IMR-90 (cell line): ENCODE results near the gene NUCB1. TPM values are rescaled to one million over a fixed set of nuclear protein-coding genes. Genes with fewer than 3 reads are reported as not detected.

ENCODE experiments used
- ATAC-seq: fragments of 200-7000 bp; cut with Tn5 transposase; 2 replicates; pipeline ENCODE4 v1.9.1; 2020; ENCODE audit warnings: low read depth, mild to moderate bottlenecking, moderate library complexity
- BruUV-seq: library from RNA; stranded (reverse); fragments of 400-500 nt; replicated peaks from 2 replicates; lab custom pipeline; 2021; lab: Mats Ljungman, UMichigan
- CTCF ChIA-PET: fragments of 300-600 bp; formaldehyde crosslinking; extraction: SDS; loops from one replicate; lab custom pipeline; 2021; ENCODE audit warnings: antibody characterized with exemption; lab: Yijun Ruan, JAX
- POLR2A ChIA-PET: fragments of 300-600 bp; sonication (Branson Sonifier 250); formaldehyde crosslinking; loops from one replicate; lab custom pipeline; 2022; ENCODE audit warnings: antibody characterized with exemption; ENCODE audit not compliant: unreplicated experiment; lab: Charles Lee
- DNase-seq: peaks from one replicate; pipeline ENCODE4 v3.0.0; 2013
- H2AFZ ChIP-seq: replicated peaks from 2 replicates; pipeline ENCODE3; 2013; ENCODE audit warnings: low read length, mild to moderate bottlenecking; ENCODE audit not compliant: poor library complexity
- H2AK5ac ChIP-seq: 2 replicates; pipeline ENCODE4 v1.6.1; 2013; ENCODE audit warnings: low read depth, low read length, inconsistent platforms
- H2AK9ac ChIP-seq: replicated peaks from 2 replicates; pipeline ENCODE3; 2013; ENCODE audit warnings: mild to moderate bottlenecking, low read depth, low read length, moderate library complexity; ENCODE audit not compliant: poor library complexity
- H2BK120ac ChIP-seq: 2 replicates; pipeline ENCODE4 v1.6.1; 2013; ENCODE audit warnings: low read depth, low read length, inconsistent platforms
- H2BK15ac ChIP-seq: 3 replicates; pipeline ENCODE4 v1.6.1; 2013; ENCODE audit warnings: low read depth, low read length, inconsistent platforms
- H2BK20ac ChIP-seq: 2 replicates; pipeline ENCODE4 v1.6.1; 2013; ENCODE audit warnings: low read depth, mild to moderate bottlenecking, inconsistent platforms, low read length, moderate library complexity
- H2BK5ac ChIP-seq: 2 replicates; pipeline ENCODE4 v1.6.1; 2013; ENCODE audit warnings: mild to moderate bottlenecking, low read depth, low read length, inconsistent platforms; ENCODE audit not compliant: poor library complexity, severe bottlenecking
- H3K14ac ChIP-seq: replicated peaks from 2 replicates; pipeline ENCODE4 v1.6.1; 2013; ENCODE audit warnings: low read depth, low read length, inconsistent platforms
- H3K18ac ChIP-seq: 2 replicates; pipeline ENCODE4 v1.6.1; 2013; ENCODE audit warnings: low read depth, low read length, control low read depth
- H3K23ac ChIP-seq: 2 replicates; pipeline ENCODE4 v1.6.1; 2013; ENCODE audit warnings: low read depth, low read length, inconsistent platforms
- H3K27ac ChIP-seq: 2 replicates; pipeline ENCODE4 v1.5.1; 2013; ENCODE audit warnings: mild to moderate bottlenecking, control low read depth, low read length; ENCODE audit not compliant: insufficient read depth
- H3K27me3 ChIP-seq: 2 replicates; pipeline ENCODE4 v1.6.1; 2013; ENCODE audit warnings: low read length; ENCODE audit not compliant: control insufficient read depth, insufficient read depth
- H3K36me3 ChIP-seq: 2 replicates; pipeline ENCODE4 v1.6.1; 2013; ENCODE audit warnings: low read length, mixed read lengths; ENCODE audit not compliant: control insufficient read depth, insufficient read depth
- H3K4ac ChIP-seq: 2 replicates; pipeline ENCODE4 v1.6.1; 2013; ENCODE audit warnings: low read depth, low read length, inconsistent platforms
- H3K4me1 ChIP-seq: 2 replicates; pipeline ENCODE4 v1.6.1; 2013; ENCODE audit warnings: low read length, mixed read lengths; ENCODE audit not compliant: control insufficient read depth, insufficient read depth
- H3K4me2 ChIP-seq: 2 replicates; pipeline ENCODE4 v1.6.1; 2013; ENCODE audit warnings: low read depth, mild to moderate bottlenecking, control low read depth, low read length, moderate library complexity
- H3K4me3 ChIP-seq: 2 replicates; pipeline ENCODE4 v1.5.1; 2013; ENCODE audit warnings: low read depth, mild to moderate bottlenecking, control low read depth, low read length, moderate library complexity; ENCODE audit not compliant: insufficient read depth
- H3K56ac ChIP-seq: 2 replicates; pipeline ENCODE4 v1.6.1; 2013; ENCODE audit warnings: low read length, inconsistent platforms; ENCODE audit not compliant: insufficient read depth; ENCODE audit errors: extremely low read depth
- H3K79me1 ChIP-seq, 2 experiments: 2 replicates each; pipeline ENCODE4 v1.6.1; 2013; ENCODE audit warnings: low read length in 2 of 2, inconsistent platforms in 1 of 2, low read depth in 1 of 2
- H3K9ac ChIP-seq: 2 replicates; pipeline ENCODE4 v1.6.1; 2013; ENCODE audit warnings: low read depth, low read length, control low read depth
- H3K9me1 ChIP-seq: 2 replicates; pipeline ENCODE4 v1.6.1; 2013; ENCODE audit warnings: low read length, inconsistent platforms; ENCODE audit not compliant: insufficient read depth
- H3K9me3 ChIP-seq: 2 replicates; pipeline ENCODE4 v1.6.1; 2013; ENCODE audit warnings: low read length; ENCODE audit not compliant: control insufficient read depth, insufficient read depth
- H4K20me1 ChIP-seq: 2 replicates; pipeline ENCODE4 v1.6.1; 2013; ENCODE audit warnings: low read length, inconsistent platforms; ENCODE audit not compliant: insufficient read depth
- H4K5ac ChIP-seq: 2 replicates; pipeline ENCODE4 v1.6.1; 2013; ENCODE audit warnings: mild to moderate bottlenecking, low read depth, low read length, control low read depth
- H4K8ac ChIP-seq, 2 experiments: 2 replicates each; pipeline ENCODE4 v1.6.1; 2013; ENCODE audit warnings: low read depth in 2 of 2, low read length in 2 of 2, control low read depth in 1 of 2, inconsistent platforms in 1 of 2
- H4K91ac ChIP-seq: 2 replicates; pipeline ENCODE4 v1.6.1; 2013; ENCODE audit warnings: low read depth, low read length, inconsistent platforms; ENCODE audit not compliant: insufficient read depth
- BHLHE40 ChIP-seq: fragments of 150-350 bp; IDR thresholded peaks from 2 replicates; pipeline ENCODE4 v1.6.1; 2016; ENCODE audit warnings: mild to moderate bottlenecking, low read depth, low read length
- CEBPB ChIP-seq: IDR thresholded peaks from 2 replicates; pipeline ENCODE4 v1.6.1; 2012; ENCODE audit warnings: low read depth, low read length, improper control_type of control experiment
- ELK1 ChIP-seq: fragments of 150-350 bp; IDR thresholded peaks from 2 replicates; pipeline ENCODE4 v1.6.1; 2016; ENCODE audit warnings: low read depth, mild to moderate bottlenecking, low read length, moderate library complexity, borderline replicate concordance
- FOS ChIP-seq: fragments of 150-350 bp; IDR thresholded peaks from 2 replicates; pipeline ENCODE4 v1.6.1; 2016; ENCODE audit warnings: low read depth, low read length
- MAFK ChIP-seq: IDR thresholded peaks from 2 replicates; pipeline ENCODE4 v1.6.1; 2012; ENCODE audit warnings: low read depth, low read length, improper control_type of control experiment
- MXI1 ChIP-seq: IDR thresholded peaks from 2 replicates; pipeline ENCODE4 v1.6.1; 2012; ENCODE audit warnings: low read depth, mild to moderate bottlenecking, low read length, moderate library complexity, borderline replicate concordance
- POLR2A ChIP-seq: IDR thresholded peaks from 2 replicates; pipeline ENCODE4 v1.6.1; 2012; ENCODE audit warnings: mild to moderate bottlenecking, low read depth, low read length
- RAD21 ChIP-seq: IDR thresholded peaks from 2 replicates; pipeline ENCODE4 v1.6.1; 2012; ENCODE audit warnings: low read length, improper control_type of control experiment
- RCOR1 ChIP-seq: IDR thresholded peaks from 2 replicates; pipeline ENCODE4 v1.6.1; 2012; ENCODE audit warnings: mild to moderate bottlenecking, low read length, improper control_type of control experiment; ENCODE audit not compliant: insufficient replicate concordance
- RFX5 ChIP-seq: IDR thresholded peaks from 2 replicates; pipeline ENCODE4 v1.8.0; 2012; ENCODE audit warnings: low read depth, mild to moderate bottlenecking, low read length, moderate library complexity
- SMC3 ChIP-seq: fragments of 150-350 bp; IDR thresholded peaks from 2 replicates; pipeline ENCODE4 v1.6.1; 2016; ENCODE audit warnings: low read depth, mild to moderate bottlenecking, antibody characterized with exemption, low read length, moderate library complexity
- WGBS, 2 experiments: methylation state at CpG; one replicate each; pipeline versions ENCODE4 v1.1.5 to v1.1.7; 2013; ENCODE audit warnings: missing lambda C conversion rate in 2 of 2; ENCODE audit not compliant: insufficient read length in 1 of 2; ENCODE audit errors: extremely low coverage in 2 of 2; 5-methylcytosine and 5-hydroxymethylcytosine counted together
- dilution Hi-C: fragments of 300-500 bp; cut with HindIII; formaldehyde crosslinking; loops from one replicate; pipeline ENCODE4 v1.14.3; 2018; ENCODE audit warnings: low sequenced_read_pairs; ENCODE audit not compliant: unreplicated experiment
- in situ Hi-C: fragments of 300-500 bp; cut with MboI; formaldehyde crosslinking; loops from 3 replicates; pipeline ENCODE4 v1.14.3; 2019; ENCODE audit warnings: low sequenced_read_pairs, inconsistent platforms, mixed read lengths
- intact Hi-C: fragments of 100-400 bp; cut with micrococcal nuclease; formaldehyde crosslinking; loops from 2 replicates; pipeline ENCODE4 v1.10.0; 2022
- polyA plus RNA-seq, 3 experiments: library from polyadenylated mRNA; depleted of rRNA; stranded (reverse); fragments of >200 nt; gene quantifications; 2 replicates each; pipeline ENCODE4 v1.2.3, GENCODE V29; 2012; ENCODE audit warnings: low replicate concordance in 1 of 3
- total RNA-seq: library from RNA; depleted of rRNA; stranded (reverse); fragments of >200 nt; gene quantifications from 2 replicates; pipeline ENCODE4 v1.2.3, GENCODE V29; 2012

NUCB1 gene
- total and polyA plus RNA-seq, 2 of the 4 experiments (the other 2 are of a cell fraction), result 37.3 to 253 TPM

- Histone ChIP-seq H3K9me3 (no peaks in the 10 kb centered on the region), H4K8ac (no peak overlapping the region), H3K4me2 (no peak overlapping the region), H2BK20ac (no peak overlapping the region), H2BK5ac (no peak overlapping the region), H3K56ac (no peak overlapping the region), H3K36me3 (peaks cover 46% of the 10 kb centered on the region), H2AK9ac (no peak overlapping the region), H3K18ac (no peak overlapping the region), H3K4ac (no peak overlapping the region), H3K4me3 (no peak overlapping the region), H2AK5ac (no peak overlapping the region), H3K4me1 (peaks cover 7% of the 10 kb centered on the region; the same call in 1 of the 2 replicates), H2AFZ (no peak overlapping the region), H2BK120ac (no peak overlapping the region), H3K79me1 (0 out of 4 replicates have a peak, but pooled peaks cover 0 to 8% of the 10 kb centered on the region in 2 experiments), H3K27me3 (no peaks in the 10 kb centered on the region), H3K23ac (no peak overlapping the region), H3K9me1 (peaks cover 12% of the 10 kb centered on the region; the same call in 1 of the 2 replicates), H4K91ac (no peak overlapping the region), H4K5ac (no peak overlapping the region), H2BK15ac (no peak overlapping the region), H4K20me1 (no peaks in the 10 kb centered on the region; the same call in 1 of the 2 replicates), H3K27ac (no peak overlapping the region), H3K9ac (no peak overlapping the region), H3K14ac (no peak overlapping the region)
- DNase-seq, result no peak
- ChIA-PET POLR2A (no interaction called here), CTCF (no interaction called here)
- WGBS, 2 experiments, result 97% methylated on average over 5 of the region's 10 CpGs; no CpG with 5 or more reads in 1 of the 2 experiments
- in situ Hi-C loops, result no loop called here
- intact Hi-C loops, result no loop called here
- TF ChIP-seq POLR2A (no peak), RFX5 (no peak), RCOR1 (no peak), MXI1 (no peak), CEBPB (no peak), MAFK (no peak), SMC3 (no peak), BHLHE40 (no peak), ELK1 (no peak), RAD21 (no peak), FOS (no peak)
- BruUV-seq, result no TSS peak
- no peak for ATAC-seq
- dilution Hi-C loops, result no loop called here
Observed at GRCh38 chr19:48920949-48921348, 20.8 kb downstream of the NUCB1 start.
